GM19239 (cell line): ENCODE data around the gene SZRD1.
"Not testable (repeated sequence)": the region's sequence is repeated elsewhere in the genome, so short reads cannot be mapped to it uniquely, and the experiment has no call there.

Experiments used
- DNase-seq: peaks from one replicate; pipeline ENCODE4 v3.0.0; 2011; ENCODE audit warnings: low spot score; ENCODE audit not compliant: insufficient read length
- FAIRE-seq: peaks from 2 replicates; lab custom pipeline; 2011; peaks lifted over from hg19 to GRCh38; lab: Jason Lieb, UNC

Gene SZRD1

GRCh38 chr1:16366722-16367257, at the start of gene SZRD1:
SZRD1 (plus strand) TSS chr1:16367242; CDS start chr1:16367258, 16 bp downstream.
- peak; percentile 91 for FAIRE-seq
- DNase-seq = peak; percentile 41

DNA sequence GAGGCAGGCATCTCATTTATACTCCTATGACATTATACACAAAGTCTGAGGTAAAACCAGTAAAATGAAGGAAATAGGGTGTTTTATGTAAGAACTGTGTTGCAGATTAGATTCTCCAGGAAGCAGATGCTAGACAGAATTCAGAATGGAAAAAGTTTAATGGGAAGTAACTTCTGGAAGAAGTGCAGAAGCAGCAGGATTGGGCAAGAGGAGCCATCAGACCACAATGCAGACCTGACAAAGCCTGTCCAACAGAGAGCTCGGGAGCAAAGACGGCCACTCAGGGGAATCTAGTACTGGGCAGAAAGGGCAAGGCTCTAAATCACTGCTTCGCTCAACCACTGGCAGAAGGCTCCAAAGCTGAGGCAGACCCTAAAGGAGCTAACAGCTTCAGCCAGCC, 48.5 kb upstream of the SZRD1 start:
- FAIRE-seq (no peak), DNase-seq (no peak)

- DNase-seq (no peak), FAIRE-seq (no peak)
Measured at GRCh38 chr1:16321176-16321867, 45.7 kb upstream of the SZRD1 start.

GRCh38 chr1:16324456-16324890, 42.6 kb upstream of the SZRD1 start:
- no peak for FAIRE-seq

GRCh38 chr1:16326833-16327404, 40.1 kb upstream of the SZRD1 start:
- DNase-seq (no peak), FAIRE-seq (no peak)

More at GRCh38 chr1:16324456-16324890, 42.6 kb upstream of the SZRD1 start:
- DNase-seq = no peak

GRCh38 chr1:16334655-16335340, 32.2 kb upstream of the SZRD1 start:
- DNase-seq (no peak), FAIRE-seq (no peak)

GRCh38 chr1:16338961-16339360, 28.1 kb upstream of the SZRD1 start:
- no peak for DNase-seq
- no peak for FAIRE-seq

GRCh38 chr1:16340673-16341072, 26.4 kb upstream of the SZRD1 start:
- DNase-seq = no peak
- FAIRE-seq = no peak

- FAIRE-seq (no peak), DNase-seq (no peak)
Measured at GRCh38 chr1:16342331-16343062, 24.5 kb upstream of the SZRD1 start.

DNA sequence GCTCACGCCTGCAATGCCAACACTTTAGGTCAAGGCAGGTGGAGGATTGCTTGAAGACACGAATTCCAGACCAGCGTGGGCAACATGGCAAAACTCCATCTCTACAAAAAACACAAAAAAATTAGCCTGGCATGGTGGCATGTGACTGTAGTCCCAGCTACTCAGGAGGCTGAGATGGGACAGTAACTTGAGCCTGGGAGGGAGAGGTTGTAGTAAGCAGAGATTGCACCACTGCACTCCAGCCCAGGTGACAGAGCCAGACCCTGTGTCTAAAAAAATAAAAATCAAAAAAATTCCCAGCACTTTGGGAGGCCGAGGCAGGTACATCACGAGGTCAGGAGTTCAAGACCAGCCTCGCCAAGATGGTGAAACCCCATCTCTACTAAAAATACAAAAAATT, 23.8 kb upstream of the SZRD1 start:
- not testable (repeated sequence) for DNase-seq, FAIRE-seq

GRCh38 chr1:16348414-16349182, 18.4 kb upstream of the SZRD1 start:
- DNase-seq = no peak
- no peak for FAIRE-seq

- FAIRE-seq = no peak
- no peak for DNase-seq
Measured at GRCh38 chr1:16349847-16350406, 17.1 kb upstream of the SZRD1 start.

- peak; percentile 21 for FAIRE-seq
- DNase-seq = no peak
Measured at GRCh38 chr1:16351456-16351993, 15.5 kb upstream of the SZRD1 start.

DNA sequence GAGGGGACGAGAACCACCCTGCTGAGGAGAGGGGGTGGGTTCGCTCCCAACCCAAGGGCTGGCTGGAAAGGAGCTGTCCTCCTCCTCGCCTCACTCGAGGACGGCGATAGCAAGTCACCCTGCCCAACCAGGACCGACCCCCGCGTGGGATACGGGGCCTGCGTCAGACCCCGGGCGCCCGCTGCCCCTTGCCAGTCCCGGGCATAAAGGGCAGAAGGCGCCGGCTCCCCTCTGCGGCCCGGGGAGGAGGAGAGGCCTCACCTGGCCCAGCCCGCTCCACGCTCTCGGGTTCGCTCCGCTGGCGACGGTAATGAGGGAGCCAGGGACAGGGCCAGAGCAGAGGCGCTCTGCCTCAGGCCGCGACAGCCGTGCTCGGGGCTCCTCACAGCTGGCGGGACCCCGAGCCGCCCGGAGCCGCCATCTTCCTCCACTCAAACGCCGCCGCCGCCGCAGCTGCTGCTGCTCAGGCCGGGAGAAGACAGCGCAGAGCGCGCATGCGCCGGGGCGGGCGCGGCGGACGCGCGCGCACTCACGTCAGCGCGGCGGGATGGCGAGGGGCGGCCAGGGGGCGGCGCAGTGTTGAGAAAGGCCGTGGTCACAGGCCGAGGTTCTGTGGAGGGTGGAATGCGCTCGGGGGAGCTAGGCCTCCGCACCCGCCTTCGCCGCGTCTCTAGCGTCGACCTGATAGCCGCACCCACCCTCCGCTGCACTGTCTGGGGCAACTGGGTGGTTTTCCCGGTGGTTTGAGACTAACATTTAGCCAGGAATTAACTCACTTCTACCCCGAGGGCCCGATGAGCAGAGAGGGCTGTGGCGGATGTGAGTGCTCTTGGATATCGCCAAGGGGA, 14.8 kb upstream of the SZRD1 start, which contains the start of gene FBXO42:
TSS of gene FBXO42 (minus strand) at position 487 of the 848 bp plus-strand sequence. CDS start 37,062 bp downstream, outside the sequence.
- DNase-seq (peak; percentile 89), FAIRE-seq (peak; percentile 85)

DNA sequence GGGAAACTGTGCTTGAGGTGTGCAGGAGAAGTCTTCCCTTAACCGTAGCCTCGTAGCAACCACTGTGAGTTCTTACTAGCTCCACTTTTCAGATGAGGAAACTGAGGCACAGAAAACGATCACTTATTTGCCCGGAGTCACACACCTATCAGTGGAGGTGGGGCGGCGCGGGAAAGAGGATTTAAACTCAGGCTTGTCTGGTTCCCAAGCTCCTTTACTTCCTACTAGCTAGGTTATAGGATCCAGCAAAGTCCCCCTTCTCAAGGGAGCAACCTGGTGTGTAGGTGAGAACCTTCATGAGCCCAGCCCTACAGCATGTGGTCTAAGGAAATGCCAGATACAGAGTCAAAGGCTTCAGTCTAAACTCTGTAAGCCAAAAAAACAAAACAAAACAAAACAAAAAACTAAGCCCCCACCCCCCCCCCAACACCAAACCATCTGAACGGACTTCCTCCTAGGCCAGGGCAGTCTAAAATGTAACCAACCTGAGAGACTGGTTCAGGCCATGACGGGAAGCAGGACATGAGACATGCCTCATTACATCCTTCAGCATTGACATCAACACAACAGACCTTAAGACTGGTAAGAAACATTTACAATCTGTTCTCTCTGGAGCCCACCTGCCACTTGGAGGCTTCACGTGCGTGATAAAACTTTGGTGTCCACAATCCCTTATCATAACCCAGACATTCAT, 14.1 kb upstream of the SZRD1 start:
- peak; percentile 53 for FAIRE-seq
- DNase-seq = no peak

DNA sequence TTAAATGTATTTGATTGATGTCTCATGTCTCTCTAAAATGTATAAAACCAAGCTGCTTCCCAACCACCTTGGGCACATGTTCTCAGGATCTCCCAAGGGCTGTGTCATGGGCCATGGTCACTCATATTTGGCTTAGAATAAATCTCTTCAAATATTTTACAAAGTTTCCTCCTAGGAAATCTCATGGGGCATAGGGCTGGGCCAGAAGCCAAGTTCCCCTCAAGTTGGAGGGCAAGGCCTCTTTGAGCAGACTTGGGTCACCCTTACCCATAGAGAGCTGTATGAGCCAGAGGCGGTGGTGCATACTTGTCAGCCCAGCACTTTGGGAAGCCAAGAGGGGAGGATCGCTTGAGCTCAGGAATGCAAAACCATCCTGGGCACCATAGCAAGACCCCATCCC, 12.4 kb upstream of the SZRD1 start:
- DNase-seq (no peak), FAIRE-seq (no peak)

DNA sequence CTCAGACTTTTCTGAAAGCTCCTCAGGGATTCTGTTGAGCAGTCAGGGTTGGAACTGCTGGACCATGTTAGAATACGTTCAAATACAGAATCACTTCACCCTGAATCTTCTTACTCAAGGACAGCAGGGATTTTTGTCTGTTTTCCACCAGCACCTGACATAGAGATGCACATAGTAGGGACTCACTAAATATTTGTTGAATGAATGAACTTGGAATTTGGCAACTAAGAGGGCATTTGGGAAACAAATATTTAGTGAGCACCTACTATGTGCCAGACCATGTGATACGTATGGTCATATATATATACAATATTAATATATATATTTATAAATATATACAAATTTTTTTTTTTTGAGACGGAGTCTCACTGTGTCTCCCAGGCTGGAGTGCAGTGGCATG, 10.2 kb upstream of the SZRD1 start:
- DNase-seq (no peak), FAIRE-seq (no peak)

DNA sequence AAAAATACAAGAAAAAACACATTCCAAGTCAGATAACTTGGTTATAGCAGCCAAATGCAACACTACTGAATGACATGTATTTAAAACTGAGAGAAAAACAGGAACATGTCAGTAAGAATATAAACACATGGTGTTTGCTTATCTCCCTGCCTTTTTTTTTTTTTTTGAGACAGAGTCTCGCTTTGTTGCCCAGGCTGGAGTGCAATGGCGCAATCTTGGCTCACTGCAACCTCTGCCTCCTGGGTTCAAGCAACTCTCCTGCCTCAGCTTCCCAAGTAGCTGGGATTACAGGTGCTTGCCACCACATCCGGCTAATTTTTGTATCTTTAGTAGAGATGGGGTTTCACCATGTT, 1.9 kb upstream of the SZRD1 start:
- not testable (repeated sequence) for DNase-seq, FAIRE-seq
